ENCODE results near the gene MACC1. TPM values are rescaled to one million over a fixed set of nuclear protein-coding genes. Genes with fewer than 3 reads are reported as not detected.

MACC1 gene, protein sequence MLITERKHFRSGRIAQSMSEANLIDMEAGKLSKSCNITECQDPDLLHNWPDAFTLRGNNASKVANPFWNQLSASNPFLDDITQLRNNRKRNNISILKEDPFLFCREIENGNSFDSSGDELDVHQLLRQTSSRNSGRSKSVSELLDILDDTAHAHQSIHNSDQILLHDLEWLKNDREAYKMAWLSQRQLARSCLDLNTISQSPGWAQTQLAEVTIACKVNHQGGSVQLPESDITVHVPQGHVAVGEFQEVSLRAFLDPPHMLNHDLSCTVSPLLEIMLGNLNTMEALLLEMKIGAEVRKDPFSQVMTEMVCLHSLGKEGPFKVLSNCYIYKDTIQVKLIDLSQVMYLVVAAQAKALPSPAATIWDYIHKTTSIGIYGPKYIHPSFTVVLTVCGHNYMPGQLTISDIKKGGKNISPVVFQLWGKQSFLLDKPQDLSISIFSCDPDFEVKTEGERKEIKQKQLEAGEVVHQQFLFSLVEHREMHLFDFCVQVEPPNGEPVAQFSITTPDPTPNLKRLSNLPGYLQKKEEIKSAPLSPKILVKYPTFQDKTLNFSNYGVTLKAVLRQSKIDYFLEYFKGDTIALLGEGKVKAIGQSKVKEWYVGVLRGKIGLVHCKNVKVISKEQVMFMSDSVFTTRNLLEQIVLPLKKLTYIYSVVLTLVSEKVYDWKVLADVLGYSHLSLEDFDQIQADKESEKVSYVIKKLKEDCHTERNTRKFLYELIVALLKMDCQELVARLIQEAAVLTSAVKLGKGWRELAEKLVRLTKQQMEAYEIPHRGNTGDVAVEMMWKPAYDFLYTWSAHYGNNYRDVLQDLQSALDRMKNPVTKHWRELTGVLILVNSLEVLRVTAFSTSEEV
- total RNA-seq, result 1 to 10 TPM; 1.5 to 2.7 TPM

DNA sequence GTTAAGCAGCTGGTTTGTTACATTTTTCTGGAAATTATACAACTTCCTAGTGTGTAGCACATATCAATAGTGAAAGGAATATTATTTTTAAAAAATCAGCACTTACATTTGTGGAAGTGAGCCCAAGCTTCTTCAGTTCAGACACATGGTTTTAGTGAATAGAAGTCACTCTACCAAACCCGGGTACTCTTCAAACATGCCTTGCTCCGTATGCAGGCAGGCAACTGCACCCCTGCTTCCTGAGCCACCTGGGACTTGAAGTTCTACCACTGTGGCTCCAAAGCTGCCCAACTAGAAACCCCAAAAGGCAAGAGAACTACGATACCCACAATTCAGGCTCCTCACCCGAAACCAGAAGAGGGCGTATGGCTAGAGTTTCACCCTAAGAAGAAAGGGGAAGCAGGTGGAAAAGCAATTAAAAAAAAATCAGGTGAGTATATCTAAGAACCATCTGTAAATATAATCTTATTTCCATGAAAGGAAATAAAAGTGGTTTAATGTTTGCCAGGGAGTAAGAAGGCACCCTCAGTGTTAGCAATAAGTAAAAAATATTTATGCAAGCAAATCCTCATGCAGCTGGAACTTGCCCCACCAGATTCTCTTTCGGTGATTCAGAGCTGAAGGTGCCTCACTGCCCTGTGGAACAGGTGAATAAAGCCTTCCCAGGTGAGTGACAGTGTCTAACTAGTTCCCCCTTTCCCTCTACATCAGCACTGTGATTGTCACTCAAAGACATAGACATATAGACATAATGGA, at the start of gene MACC1:
Gene MACC1 (minus strand): TSS at position 192 of the 756 bp plus-strand sequence. CDS start 55,522 bp downstream, outside the sequence.
- DNase-seq (peak; percentile 62), ATAC-seq (peak; percentile 78)
- peak within 1 kb of the TSS; percentile 19 for H3K4me3 Mint-ChIP-seq
- peaks cover 17% of the 10 kb centered on the region for H3K4me1 Mint-ChIP-seq
- no peaks in the 10 kb centered on the region for H3K27me3 Mint-ChIP-seq
- no peak within 1 kb of the TSS for H3K27ac Mint-ChIP-seq
- CTCF ChIA-PET, result no interaction called here
- no peaks in the 10 kb centered on the region for H3K36me3 Mint-ChIP-seq
- no peaks in the 10 kb centered on the region for H3K9me3 Mint-ChIP-seq (ENCODE audit: low read depth)

DNA sequence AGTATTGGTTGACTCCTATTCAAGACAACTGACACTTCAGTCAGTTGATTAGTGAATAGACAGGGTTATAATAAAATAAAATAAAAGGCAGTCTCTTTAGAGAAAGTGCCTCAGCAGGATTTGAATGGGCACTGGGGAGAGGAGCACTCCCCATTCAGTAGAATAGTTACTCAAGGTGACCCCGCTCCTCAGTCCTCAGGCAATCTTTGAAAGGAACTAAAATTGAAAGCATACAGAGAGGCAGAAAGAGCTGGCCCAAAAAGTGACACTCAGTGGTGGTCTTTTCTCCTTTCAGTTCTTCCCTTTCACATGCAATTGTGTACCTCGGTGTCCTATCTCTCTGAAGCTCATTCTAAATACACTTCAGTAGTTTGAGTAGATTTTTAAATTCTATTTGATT, 47.4 kb upstream of the MACC1 start:
- no peaks in the 10 kb centered on the region for H3K27me3 Mint-ChIP-seq
- no peak for ATAC-seq
- no peak overlapping the region for H3K4me3 Mint-ChIP-seq
- peaks cover 3% of the 10 kb centered on the region for H3K4me1 Mint-ChIP-seq
- no peak for DNase-seq
- H3K27ac Mint-ChIP-seq, result no peak overlapping the region
- no peaks in the 10 kb centered on the region for H3K9me3 Mint-ChIP-seq (ENCODE audit: low read depth)
- CTCF ChIA-PET, result no interaction called here
- H3K36me3 Mint-ChIP-seq, result no peaks in the 10 kb centered on the region

DNA sequence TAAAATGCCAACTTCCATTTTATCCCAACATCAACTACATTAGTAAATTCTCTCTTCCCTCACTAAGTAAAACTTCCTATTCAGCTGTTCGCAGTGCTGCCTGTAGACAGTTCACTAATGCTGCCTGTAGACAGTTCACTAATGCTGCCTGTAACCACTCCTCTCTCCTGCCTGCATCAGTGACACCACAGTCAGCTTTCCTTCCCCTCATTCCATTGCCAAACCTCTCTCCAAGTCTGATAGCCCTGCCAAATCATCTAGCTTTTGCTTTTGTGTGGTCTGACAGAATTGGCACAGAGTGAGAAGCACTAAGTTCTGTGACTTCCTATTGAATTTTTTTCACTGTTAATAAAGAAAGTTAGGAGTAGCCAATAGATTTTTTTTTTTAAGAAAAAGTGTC, 43.0 kb upstream of the MACC1 start:
- Mint-ChIP-seq H3K4me1 (no peaks in the 10 kb centered on the region), H3K9me3 (ENCODE audit: low read depth) (no peaks in the 10 kb centered on the region), H3K27me3 (no peaks in the 10 kb centered on the region), H3K27ac (no peak overlapping the region), H3K4me3 (no peak overlapping the region), H3K36me3 (no peaks in the 10 kb centered on the region)
- CTCF ChIA-PET, result no interaction called here
- DNase-seq, result no peak
- no peak for ATAC-seq

- no peaks in the 10 kb centered on the region for H3K9me3 Mint-ChIP-seq (ENCODE audit: low read depth)
- DNase-seq, result no peak
- no peaks in the 10 kb centered on the region for H3K27me3 Mint-ChIP-seq
- no peak for ATAC-seq
- no peak overlapping the region for H3K27ac Mint-ChIP-seq
- CTCF ChIA-PET, result no interaction called here
- no peaks in the 10 kb centered on the region for H3K4me1 Mint-ChIP-seq
- no peaks in the 10 kb centered on the region for H3K36me3 Mint-ChIP-seq
- no peak overlapping the region for H3K4me3 Mint-ChIP-seq
These were observed 40.0 kb upstream of the MACC1 start for GRCh38 chr7:20257212-20257611.

DNA sequence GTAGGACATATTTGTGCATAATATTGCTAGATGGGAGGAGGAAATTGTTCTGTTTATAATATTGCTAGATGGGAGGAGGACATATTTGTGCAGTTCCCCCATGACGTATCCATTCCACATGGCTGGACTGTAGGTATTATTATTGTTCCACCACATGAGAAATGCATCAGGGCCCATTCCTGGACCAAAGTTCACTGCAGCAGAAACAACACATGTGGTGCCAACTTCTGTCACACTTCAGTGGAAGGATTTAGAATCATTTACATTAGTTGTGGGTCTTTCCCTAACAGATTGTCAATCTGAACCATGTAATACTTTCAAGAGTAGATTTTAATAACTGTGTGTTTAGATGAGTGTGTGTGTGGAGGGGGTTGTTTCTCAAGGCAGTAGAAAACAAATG, 32.7 kb upstream of the MACC1 start:
- Mint-ChIP-seq H3K27ac (no peak overlapping the region), H3K4me3 (no peak overlapping the region), H3K36me3 (no peaks in the 10 kb centered on the region), H3K27me3 (peaks cover 3% of the 10 kb centered on the region), H3K9me3 (ENCODE audit: low read depth) (no peaks in the 10 kb centered on the region), H3K4me1 (no peaks in the 10 kb centered on the region)
- CTCF ChIA-PET, result no interaction called here
- DNase-seq (no peak), ATAC-seq (no peak)

DNA sequence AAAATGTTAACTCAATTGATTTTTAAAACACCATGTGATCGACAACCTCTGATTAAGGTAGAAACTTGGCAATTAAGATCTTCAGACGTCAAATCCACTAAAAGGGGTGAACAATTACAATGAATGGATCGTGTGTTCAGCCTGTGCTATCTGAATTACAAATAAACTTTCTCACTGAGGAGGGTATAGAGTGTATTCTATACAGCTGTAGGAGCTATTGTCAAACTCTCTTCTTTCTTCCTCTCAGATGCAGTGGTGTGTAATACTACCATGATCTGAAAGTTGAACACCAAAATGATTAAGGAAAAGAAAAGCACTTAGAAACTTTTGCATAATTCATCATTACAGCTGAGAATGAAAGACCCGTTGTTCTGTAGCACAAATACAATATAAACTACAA, 32.2 kb upstream of the MACC1 start:
- no peak for DNase-seq
- no peak for ATAC-seq
- CTCF ChIA-PET, result no interaction called here
- no peak overlapping the region for H3K4me3 Mint-ChIP-seq
- H3K4me1 Mint-ChIP-seq, result no peaks in the 10 kb centered on the region
- peaks cover 3% of the 10 kb centered on the region for H3K27me3 Mint-ChIP-seq
- H3K9me3 Mint-ChIP-seq (ENCODE audit: low read depth), result no peaks in the 10 kb centered on the region
- no peaks in the 10 kb centered on the region for H3K36me3 Mint-ChIP-seq
- H3K27ac Mint-ChIP-seq, result no peak overlapping the region

DNA sequence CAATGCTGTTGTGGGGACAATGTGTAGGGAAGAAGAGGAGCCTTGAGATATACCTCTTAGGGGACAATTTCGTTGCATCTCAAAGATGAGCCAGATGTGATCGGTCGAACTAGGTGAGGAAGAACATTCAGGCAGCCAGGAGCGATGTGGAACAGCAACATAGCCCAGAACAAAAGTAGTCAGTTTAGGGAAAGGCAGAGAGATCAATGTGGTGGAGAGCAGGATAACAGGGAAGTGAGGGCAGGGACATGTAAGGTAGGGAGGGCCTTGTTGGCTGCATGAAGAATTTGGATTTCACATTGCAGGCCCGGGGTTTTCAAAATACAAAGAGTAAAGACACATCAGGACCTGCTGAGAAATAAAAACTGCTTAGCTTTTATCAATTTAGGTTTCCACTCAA, 29.1 kb upstream of the MACC1 start:
- no peaks in the 10 kb centered on the region for H3K9me3 Mint-ChIP-seq (ENCODE audit: low read depth)
- H3K4me3 Mint-ChIP-seq, result no peak overlapping the region
- DNase-seq (no peak), ATAC-seq (no peak)
- peaks cover 3% of the 10 kb centered on the region for H3K27me3 Mint-ChIP-seq
- CTCF ChIA-PET, result no interaction called here
- no peaks in the 10 kb centered on the region for H3K36me3 Mint-ChIP-seq
- no peaks in the 10 kb centered on the region for H3K4me1 Mint-ChIP-seq
- no peak overlapping the region for H3K27ac Mint-ChIP-seq

DNA sequence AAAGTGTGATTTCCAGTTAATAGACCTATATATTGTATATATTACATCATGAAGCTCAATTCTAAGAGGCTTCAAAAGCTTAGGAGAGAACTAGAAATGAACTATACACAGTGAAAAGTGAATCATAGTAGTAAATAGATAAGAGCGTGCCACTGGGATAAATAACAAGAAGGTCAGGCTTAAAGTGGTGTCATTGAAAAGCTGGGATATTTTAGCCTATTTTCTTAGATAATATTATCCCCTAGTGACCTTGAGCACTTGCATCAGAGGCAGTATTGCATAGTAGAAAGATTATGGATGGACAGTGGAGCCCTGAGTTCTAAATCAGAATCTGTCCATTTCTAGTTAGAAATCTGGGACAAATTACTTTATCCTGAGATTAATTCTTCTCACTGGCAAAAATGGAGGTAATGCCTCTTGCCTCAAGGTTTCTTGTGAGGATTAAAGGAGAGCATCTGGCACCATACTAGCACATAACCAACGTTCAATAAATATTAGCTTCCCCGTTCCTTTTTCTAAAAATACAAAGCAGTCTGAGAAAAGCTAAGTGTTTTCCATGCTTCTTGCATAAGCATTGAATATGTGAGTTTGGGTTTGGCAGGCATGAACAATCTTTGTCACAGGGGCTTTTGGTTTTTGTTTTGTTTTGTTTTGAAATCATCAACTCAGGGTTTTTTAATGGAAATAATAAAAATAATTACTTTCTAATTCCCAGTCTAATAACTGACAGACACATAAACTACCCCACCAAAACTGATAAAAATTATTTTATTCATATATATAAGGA, 27.3 kb upstream of the MACC1 start:
- H3K4me1 Mint-ChIP-seq, result peaks cover 10% of the 10 kb centered on the region
- ATAC-seq (no peak), DNase-seq (no peak)
- no peaks in the 10 kb centered on the region for H3K36me3 Mint-ChIP-seq
- no peak overlapping the region for H3K4me3 Mint-ChIP-seq
- no peaks in the 10 kb centered on the region for H3K27me3 Mint-ChIP-seq
- CTCF ChIA-PET, result no interaction called here
- H3K9me3 Mint-ChIP-seq (ENCODE audit: low read depth), result no peaks in the 10 kb centered on the region
- H3K27ac Mint-ChIP-seq, result no peak overlapping the region

- peaks cover under 1% of the 10 kb centered on the region for H3K9me3 Mint-ChIP-seq (ENCODE audit: low read depth)
- no peaks in the 10 kb centered on the region for H3K36me3 Mint-ChIP-seq
- ATAC-seq, result no peak
- no peak overlapping the region for H3K4me3 Mint-ChIP-seq
- H3K4me1 Mint-ChIP-seq, result peaks cover 25% of the 10 kb centered on the region
- CTCF ChIA-PET, result no interaction called here
- H3K27me3 Mint-ChIP-seq, result peaks cover under 1% of the 10 kb centered on the region
- H3K27ac Mint-ChIP-seq, result no peak overlapping the region
- DNase-seq, result no peak
These were observed 24.7 kb upstream of the MACC1 start for GRCh38 chr7:20241911-20242261.

- DNase-seq (no peak), ATAC-seq (no peak)
- Mint-ChIP-seq H3K9me3 (ENCODE audit: low read depth) (peaks cover 2% of the 10 kb centered on the region), H3K27me3 (peaks cover 3% of the 10 kb centered on the region), H3K27ac (no peak overlapping the region), H3K36me3 (no peaks in the 10 kb centered on the region), H3K4me1 (peaks cover 26% of the 10 kb centered on the region), H3K4me3 (no peak overlapping the region)
- CTCF ChIA-PET, result no interaction called here
These were observed 24.2 kb upstream of the MACC1 start for GRCh38 chr7:20241194-20241910.

- peaks cover 26% of the 10 kb centered on the region for H3K4me1 Mint-ChIP-seq
- ATAC-seq (peak; percentile 41), DNase-seq (peak; percentile 41)
- H3K9me3 Mint-ChIP-seq (ENCODE audit: low read depth), result peaks cover 2% of the 10 kb centered on the region
- H3K36me3 Mint-ChIP-seq, result no peaks in the 10 kb centered on the region
- no peak overlapping the region for H3K27ac Mint-ChIP-seq
- peak overlapping the region; percentile 3 for H3K4me3 Mint-ChIP-seq
- peaks cover 8% of the 10 kb centered on the region for H3K27me3 Mint-ChIP-seq
- CTCF ChIA-PET, result no interaction called here
These were observed 23.1 kb upstream of the MACC1 start for GRCh38 chr7:20240080-20240926.

DNA sequence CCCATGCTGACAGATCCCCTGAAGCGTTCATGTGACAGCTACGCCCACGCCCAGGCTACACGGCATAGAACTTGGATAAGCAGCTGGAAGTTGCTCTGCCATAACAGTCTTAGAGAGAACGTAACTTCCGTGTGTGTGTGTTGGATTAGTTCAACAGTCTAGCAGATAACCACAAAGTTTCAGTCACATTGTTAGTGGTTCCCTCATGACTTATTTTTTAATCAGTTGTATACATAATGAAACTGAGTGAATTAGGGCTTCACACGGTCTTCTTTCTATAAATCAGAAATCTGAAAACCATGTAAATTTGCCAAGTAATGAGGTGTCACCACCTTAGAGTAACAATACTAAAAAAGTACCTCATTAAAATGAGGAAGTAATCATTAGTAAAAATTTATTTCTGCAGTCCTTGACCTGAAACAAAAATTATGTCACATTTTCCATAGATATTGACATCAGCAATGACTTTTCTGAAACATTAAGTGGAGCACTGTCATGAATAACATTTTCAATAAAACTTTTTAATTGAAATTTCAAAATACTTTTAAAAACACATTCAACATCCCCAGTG, 21.7 kb upstream of the MACC1 start:
- Mint-ChIP-seq H3K4me1 (peaks cover 26% of the 10 kb centered on the region), H3K4me3 (no peak overlapping the region), H3K27me3 (peaks cover 8% of the 10 kb centered on the region), H3K9me3 (ENCODE audit: low read depth) (peaks cover 2% of the 10 kb centered on the region), H3K36me3 (no peaks in the 10 kb centered on the region), H3K27ac (no peak overlapping the region)
- ATAC-seq (peak; percentile 95), DNase-seq (no peak)
- CTCF ChIA-PET, result no interaction called here
